NCI-H1694 (cell line): ENCODE measurements around the gene SSBP2.

Experiments
- DNase-seq: peaks from one replicate; lab custom pipeline; 2025; lab: John Stamatoyannopoulos, UW

The SSBP2 gene

DNA sequence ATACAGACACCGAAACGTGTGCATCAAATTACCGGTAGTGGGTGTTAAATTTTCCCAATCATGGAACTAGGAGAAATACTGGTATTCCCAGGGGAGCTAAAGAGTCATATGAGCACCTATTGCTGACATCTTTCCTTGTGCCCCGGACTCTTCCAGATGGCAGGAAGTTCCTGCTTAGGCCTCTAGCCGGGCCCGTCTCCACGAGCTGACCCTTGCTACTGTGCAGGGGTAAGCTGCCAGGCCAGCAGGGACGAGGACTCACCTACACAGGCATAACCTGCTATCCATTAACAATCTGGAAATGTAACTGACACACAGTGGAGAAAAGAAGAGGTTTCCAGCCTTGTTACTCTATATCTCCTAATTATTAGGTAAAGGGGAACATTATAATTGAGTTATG is 16.2 kb upstream of the SSBP2 start:
- DNase-seq = no peak

DNA sequence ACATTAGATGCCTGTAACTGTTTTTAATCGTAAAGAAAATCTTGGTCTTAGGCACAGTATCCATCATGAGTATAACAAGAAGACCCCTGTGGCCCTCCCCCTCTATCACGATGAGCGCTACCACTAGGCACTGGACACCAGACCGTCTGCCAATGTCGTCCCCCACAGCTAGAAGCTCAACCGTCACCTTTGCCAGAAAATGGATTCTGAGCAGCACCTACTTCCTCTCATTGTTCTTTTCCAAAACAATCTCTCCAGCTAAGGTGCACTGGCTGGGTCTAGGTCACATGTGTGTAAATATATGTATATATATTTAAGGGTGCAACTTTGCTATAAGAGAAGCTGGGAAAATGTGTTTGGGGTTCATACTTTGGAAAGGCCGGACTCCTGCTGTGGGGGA is 15.7 kb upstream of the SSBP2 start:
- DNase-seq = no peak

DNA sequence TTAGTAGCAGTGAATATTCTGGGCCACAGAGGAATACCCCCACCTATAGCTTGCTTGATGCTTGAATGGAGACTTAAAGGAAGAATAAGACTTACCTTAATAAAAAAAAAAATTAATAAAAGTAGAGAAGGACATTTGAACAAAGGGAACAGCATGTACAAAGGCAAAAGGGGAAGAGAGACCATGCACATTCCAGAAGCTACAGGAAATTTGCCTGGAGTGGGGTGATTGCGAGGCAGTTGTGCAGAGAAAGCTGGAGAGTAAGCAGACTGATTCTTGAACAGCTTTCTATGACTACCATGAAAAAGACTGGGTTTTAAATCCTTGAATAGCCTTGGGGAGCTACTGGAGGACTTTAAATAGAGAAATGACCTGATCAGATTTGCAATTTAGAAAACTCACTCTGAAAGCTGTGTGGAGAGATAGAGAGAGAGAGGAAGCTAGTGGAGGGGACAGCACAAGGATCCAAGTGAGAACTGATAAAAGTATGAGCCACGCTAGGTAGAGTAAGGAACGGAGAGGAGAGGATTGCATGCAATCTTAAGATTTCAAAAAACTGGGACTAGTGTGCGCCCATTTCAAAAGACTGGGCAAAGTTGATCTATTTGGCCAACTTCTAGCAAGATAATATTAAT is 12.5 kb upstream of the SSBP2 start:
- no peak for DNase-seq

DNA sequence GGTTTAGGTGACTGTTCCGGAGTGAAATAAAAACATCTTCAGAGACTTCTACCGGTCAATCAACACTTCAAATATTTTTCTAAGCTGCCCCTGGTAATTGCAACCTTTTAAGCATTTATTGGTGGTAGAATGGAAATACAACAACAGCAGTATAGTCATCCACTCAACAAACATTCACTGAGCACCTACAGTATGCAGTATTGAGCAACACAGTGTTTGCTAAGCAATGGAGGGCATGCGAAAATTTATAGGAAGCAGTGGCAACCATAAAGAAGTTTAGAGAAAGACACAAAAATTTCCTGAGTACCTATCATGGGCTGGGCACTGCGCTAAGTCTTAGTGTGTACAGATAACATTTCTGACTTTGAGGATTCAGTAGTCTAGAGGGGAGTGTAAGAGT is 12.0 kb upstream of the SSBP2 start:
- DNase-seq = no peak

DNA sequence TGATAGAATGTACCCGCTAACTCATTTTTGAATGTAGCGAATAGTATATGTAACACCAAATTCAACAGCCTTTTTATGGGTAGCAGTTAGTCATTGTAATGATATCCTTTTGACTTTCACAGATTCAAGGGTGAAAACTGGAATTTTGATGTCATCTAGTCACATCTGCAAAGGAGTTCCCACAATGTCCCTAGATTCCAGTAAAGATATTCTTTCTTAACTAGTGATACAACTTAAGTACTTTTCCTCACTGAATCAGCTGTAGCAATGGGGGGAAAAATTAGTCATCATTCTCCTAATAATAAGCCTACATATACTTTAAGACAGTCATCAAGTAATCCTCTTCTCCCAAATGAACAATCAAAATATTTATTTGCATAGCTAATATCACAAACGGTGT is 11.5 kb upstream of the SSBP2 start:
- DNase-seq = no peak

DNA sequence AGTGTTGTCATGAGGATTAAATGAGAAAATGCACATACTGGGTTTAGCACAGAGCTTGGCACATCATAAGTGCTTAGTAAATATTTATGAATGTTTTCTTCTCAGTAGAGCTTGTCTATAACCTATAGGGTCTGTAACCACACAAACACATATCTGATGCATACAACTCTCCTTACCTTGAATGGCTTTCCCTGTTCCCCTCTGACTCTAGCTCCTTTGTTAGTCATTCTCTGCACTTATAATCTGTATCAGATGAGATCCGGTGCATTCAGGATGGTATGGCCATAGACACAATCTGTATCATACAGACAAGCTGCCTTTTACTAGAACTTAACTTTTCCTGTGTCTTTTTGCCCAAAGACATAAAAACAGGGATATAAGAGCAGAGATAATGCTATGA is 11.1 kb upstream of the SSBP2 start:
- DNase-seq = no peak

DNA sequence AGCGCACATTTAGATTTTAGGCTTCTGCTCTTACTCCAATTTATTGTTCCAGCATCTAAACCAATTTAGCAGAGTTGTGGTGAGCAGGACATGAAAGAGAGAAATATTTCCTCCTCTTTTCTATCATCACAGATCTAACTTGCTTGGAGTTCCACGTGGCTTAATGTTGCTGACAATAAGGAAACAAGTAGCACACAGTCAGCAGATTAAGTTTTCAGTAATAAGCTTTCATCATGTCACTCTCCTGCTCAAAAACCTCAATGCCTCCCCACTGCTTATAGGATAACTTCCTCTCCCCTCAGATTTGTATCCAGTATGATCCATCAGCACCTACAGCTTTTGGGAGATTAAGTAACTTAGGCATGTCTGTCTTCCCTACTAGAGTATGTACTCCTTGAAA is 10.4 kb upstream of the SSBP2 start:
- DNase-seq = no peak

DNA sequence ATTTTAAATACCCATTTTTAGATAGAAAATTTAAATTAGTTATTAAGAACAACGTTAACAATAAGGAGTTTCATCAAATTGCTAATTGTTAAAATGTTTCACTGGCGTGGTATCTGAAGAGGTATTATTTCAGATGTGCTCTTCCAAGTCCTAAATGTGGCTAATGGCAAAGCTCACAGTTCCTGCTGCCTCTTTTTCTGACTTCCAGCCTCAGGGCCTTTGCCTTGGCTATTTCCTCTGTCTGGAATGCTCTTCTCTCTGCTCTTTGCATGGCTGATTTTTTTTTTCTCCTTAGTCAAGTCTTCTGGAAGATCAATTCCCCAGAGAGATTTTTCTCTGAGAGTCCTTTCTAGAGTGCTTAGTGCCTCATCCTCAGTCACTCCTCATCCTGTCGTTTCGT is 9.6 kb upstream of the SSBP2 start:
- no peak for DNase-seq

DNA sequence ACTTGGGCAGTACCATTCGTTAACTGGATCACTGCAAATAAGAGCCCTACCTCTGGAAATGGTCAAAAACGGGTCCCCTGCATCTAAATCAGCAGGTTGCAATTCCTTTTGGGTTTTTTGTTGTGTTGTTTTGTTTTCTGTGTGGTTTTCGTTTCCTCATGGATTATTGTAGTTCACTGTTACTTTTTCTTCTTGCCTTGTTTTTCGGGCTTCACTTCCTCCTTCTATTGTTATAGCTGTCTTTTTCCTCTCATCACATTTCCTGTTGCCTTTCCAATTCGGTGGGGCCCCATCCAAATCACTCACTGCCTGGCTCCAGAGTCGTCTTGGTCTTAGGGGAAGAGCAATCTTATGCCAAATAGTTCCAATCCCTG is 8.7 kb upstream of the SSBP2 start:
- no peak for DNase-seq

DNA sequence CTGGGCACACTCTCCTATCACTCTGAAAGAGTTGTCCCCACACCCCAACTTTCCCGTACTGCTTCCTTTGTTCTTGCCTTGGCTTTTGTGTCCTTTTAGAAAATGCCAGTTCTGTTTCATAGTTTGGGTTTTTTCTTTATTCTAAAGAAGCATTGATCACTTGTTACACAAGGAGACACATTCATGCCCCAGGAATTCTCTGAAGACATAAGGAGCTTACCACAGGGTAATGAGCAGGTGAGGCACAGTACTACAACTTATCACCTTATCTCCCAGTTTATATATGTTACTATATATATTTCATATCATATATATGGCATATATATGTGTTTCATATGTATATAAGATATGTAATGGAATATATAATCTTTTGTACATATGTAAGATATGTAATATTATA is 6.5 kb upstream of the SSBP2 start:
- DNase-seq = no peak

DNA sequence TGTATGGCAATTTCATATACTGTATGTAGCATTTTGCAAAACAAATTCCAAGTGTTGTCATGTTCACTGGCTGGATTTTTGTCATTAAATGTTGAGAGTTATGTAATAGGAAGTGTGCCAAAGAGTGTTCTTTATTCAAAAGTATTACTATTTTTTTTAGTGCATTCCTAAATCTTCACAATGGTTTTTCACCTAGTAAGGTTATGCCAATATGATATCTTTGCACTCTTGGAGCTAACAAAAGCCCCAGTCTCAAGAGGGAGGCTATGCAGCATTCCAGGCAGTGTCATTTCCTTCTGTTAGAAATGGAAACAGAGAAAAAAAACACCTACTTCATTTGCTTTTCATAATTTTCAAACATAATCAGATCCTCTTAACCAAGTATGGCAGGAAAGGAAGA is 5.1 kb upstream of the SSBP2 start:
- DNase-seq = no peak

DNA sequence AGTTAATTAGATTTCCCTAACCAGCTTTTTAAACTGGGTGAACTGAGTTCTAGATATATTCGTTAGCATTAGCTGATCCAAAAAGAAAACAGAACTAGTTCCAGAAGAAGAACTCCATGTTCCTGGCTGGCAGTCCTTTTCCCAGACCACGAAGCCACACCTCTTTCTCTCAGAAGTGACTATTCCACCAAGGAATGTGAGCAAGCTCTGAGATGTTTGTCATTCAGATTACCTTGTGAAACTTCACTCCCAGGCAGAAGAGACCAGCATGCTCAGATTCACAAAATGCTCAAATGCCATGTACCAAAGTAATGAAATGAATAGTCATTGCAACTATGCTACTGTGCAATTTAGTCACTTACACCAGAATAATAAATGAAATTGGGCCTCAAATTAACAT is 4.4 kb upstream of the SSBP2 start:
- no peak for DNase-seq

DNA sequence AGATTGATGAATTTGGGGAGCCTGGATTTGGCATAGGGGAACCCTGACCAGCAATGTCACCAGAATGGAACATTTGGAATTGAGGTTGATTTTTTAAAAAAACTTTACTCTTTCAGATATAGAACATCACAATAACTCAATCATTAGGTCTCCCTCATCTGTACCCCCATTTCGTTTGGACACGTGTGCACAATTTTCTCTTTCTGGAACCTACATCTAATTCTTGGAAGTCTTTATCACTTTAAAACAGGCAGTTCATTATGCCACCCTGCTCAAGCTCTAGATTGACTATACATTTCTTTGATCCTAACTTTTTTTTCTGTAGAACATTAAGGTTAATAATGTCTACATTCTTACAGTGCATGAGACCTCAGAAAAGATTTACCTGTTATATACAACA is 3.7 kb upstream of the SSBP2 start:
- DNase-seq = no peak

DNA sequence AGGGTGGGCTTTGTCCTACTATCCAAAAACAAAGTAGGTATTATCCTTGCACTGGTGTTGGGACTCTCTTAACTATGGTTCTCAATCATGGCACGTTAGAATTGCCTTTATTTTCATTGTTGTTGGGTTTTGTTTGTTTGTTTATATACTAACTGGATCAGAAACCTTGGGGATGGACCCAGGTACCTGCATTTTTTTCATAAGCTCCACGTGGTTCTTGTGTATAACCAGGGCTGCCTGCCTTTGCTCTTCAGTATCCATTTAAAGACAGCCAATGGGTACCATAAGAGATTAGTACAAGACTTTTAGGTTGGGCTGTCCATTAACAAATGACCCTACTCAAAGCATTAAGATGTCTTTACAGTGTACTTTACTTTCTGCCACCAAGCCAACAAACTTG is 2.5 kb upstream of the SSBP2 start:
- no peak for DNase-seq

DNA sequence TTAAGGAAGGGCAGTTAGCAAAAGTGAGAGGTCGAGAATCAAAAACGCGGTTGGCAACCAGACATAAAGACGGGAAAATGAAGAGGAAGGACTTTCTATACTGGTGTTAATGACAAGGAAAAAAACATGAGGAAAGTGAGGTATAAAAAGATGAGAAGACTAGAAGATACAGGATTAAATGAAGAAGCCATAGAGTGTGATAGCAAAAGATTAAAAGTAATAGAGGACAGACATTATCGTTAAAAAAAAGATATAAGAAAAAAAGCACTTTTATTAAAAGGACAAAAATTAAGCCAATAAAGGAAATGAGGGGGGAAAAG is 1.7 kb upstream of the SSBP2 start:
- DNase-seq = no peak

DNA sequence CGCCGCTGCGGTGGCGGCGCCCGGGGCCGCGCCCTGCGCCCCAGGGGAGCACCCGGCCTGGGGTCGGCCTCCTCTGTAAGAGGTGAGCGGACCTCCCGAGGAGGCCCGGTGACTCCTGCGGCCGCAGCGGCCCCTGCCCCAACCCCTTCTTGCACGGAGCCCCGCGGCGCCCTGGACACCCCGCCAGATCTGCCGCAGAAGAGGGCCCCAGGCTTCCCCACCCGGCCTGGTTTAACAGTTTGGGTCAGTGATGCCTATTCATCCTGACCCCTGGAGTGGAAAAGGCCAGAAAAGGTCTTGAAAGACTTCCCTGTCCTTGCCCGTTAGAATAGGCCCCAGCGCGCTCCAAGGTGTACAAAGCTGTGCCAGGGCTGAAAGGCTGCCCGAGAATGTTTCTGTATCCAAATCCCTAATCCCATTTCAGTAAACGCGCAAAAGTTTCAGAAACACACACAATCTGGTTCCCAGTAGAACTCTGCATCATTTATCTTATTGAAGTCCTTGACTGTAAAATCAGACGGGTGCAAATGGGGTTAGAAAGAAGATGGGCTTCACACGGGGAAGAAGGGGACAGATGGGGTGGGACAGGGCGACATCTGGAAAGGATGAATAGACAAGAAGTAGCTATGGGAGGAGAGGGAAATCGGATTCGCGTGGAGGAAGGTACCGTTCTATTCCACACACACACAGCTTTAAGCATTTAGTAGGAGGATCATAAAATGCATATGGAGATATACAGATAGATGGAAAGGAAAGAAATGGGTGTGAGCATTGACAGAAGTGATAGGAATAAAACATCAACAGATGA is 1.1 kb upstream of the SSBP2 start:
- DNase-seq = peak; percentile 24

DNA sequence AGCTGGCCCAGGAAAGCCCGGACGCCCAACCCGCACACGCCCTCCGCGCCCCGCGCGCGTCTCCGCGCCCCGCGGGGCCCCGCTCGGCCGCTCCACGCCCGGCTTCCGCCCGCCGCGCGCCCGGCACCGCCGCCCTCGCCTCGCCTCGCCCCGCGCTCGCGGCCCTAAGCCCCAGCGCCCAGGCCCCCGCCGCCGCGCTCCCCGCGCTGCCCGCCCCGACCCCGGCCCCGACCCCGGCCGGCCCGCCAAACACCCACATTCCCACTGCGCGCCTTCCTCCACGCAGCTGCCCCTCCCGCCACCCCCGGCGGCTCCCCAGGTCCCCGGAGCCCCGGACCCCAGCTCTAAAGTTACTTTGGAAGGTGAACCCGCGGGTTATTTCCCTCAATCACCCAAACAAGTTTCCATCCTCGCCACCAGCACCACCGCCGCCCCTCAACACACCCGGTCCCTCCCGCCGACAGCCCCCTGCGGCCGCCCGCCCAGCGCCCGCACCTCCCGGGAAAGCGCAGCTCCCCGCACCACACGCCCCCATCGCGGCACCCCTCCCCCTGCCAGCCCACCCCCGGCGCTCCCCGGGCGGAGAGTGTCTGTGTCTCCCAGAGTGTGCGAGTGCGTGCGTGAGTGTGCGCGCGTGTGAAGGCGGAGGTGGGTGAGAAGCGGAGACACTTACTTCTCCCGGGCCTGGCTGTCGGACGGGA is 439 bp downstream of the SSBP2 start:
- DNase-seq = no peak

DNA sequence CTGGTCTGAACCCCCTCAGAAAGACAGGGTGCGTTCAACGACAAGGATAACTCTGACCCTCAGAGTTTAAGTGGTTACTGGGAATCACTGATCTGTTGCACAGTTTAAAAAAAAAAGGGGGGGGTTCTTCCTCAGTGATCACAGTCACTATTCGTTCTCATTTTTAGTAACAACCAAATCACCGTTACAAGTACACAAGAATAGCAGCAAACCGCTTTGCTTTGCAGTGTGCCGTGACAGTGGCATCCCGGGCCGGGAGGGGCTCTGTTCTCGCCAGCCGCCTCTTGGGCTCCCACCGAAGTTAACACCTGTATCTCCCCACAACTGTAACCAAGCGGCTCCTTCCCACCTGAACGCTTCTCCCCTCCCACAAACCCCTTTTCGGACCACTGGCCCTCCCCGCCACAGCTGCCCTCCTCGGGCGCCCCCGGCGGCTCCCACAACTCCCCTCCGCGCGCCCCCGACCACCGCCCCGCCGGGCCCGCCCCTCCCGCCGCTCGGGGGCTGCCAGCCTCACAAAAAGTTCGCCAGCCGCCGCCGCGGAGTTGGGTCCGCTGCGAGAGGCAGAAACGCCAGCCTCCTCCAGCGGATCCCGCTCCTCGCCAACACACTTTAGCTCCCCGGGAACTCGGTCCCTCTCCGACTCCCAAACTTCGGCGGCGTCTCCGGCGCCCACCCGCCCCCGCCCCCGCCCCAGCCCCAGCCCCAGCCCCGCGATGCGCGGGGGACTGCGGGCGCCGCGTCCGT is 1.2 kb downstream of the SSBP2 start:
- DNase-seq = no peak

DNA sequence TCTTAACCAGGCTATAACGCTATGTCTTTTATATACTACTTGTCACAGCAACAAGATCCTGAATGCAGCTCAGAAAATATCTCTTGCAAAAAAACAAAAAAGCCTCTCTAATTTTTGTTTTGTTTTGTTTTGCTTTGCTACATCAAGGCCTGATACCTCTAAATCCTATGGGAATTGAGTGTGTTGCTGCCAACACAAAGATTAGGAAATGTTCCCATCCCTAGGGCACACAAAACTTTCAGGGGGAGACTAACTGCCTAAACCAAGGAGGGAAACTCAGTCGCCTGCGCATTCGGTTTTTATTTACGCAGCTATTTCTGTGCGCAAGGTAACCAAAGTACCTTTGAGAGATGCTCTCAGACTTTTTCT is 1.7 kb downstream of the SSBP2 start:
- DNase-seq = no peak

DNA sequence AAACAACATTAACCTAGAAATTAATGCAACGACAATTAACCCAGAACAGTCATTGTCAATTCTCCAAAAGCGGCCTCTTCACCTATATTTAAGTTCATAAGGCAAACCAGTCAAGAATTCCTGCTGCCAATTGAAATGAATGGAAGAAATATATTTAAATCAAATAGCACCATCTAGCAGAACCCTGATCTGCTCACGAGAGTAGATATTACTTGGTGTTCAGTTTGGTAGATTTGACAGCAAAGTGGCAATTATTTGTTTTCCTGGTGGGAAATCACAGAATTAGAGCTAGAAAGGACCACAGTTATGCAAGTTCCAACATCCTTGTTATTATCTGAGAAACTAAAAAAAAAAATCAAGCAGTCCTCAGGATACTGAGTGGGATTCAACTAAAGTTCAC is 2.3 kb downstream of the SSBP2 start:
- DNase-seq = peak; percentile 20

DNA sequence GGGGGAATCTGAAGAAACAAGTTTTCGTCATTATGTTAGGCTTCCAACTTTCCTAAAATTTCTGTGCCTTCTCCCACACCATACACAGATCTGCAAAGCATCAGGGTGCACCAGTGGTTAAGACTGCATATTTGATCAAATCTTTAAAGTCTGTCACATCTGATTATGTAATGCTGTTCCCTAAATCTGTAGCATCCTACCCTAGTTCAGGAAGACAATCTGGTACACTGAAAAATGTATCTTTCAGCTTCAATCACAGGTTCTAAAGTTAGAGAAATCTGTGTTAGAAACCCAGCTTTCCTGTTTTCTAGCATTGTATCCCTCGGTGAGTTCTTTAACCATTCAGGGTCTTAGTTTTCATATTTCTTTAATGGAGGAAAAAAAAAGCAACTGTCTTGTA is 3.9 kb downstream of the SSBP2 start:
- DNase-seq = no peak

DNA sequence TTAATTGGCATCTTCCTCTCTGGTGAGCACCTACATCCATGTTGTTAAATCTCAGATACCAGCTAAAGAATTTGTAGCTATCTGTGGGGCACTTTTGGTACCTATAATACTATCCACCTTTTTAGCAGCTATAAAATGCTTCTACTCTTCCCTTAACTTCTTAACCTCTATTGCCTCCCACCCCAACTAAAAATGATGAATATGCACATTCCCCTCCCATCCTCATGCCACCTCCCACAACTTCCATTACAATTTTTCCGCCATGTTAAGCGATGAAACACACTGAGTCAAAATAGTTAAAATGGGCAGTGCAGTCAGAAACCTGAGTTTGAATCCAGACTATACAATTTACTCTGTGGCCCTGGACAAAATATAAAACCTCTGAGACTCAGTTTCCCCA is 10.1 kb downstream of the SSBP2 start:
- no peak for DNase-seq

DNA sequence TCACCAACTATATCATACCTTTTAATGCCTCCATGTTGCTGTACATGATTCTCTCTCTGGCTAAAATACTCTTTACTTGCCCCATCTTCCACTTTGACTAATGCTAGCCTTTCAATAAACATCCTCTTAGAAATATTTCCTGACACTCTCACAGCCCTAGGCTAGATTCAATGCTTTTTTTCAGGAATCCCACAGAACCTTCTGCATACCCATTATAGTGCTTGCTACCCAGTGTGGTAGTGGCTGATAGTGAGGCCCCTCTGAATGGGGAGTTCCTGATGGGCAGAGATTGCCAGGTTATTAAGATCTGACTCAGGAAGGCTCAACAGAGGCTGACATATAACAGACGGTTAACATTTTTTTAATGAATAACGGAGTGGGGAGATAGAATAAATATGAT is 11.6 kb downstream of the SSBP2 start:
- DNase-seq = no peak
